H1 (cell line): ENCODE results near the gene PRTN3. TPM values are rescaled to one million over a fixed set of nuclear protein-coding genes. Genes with fewer than 3 reads are reported as not detected.

ENCODE experiments used
- CTCF ChIA-PET: fragments of 300-600 bp; sonication (Branson Sonifier 250); formaldehyde crosslinking; loops from one replicate; lab custom pipeline; 2021; ENCODE audit not compliant: partially characterized antibody; lab: Charles Lee
- POLR2A ChIA-PET: fragments of 300-600 bp; sonication (Branson Sonifier 250); formaldehyde crosslinking; loops from one replicate; lab custom pipeline; 2021; ENCODE audit warnings: inconsistent platforms; ENCODE audit not compliant: partially characterized antibody; lab: Charles Lee
- DNase-seq, 2 experiments: peaks; one replicate each; pipeline versions ENCODE4 v3.0.0 to v3.0.0-alpha.2; 2010 to 2022; ENCODE audit warnings: low spot score in 2 of 2, low read depth in 1 of 2, mixed read lengths in 1 of 2
- FAIRE-seq: peaks from 2 replicates; lab custom pipeline; 2011; peaks lifted over from hg19 to GRCh38; lab: Jason Lieb, UNC
- H2AFZ ChIP-seq: 2 replicates; pipeline ENCODE4 v1.8.1; 2012; ENCODE audit warnings: low read length, inconsistent platforms
- H2AK5ac ChIP-seq: 2 replicates; pipeline ENCODE4 v1.6.1; 2013; ENCODE audit warnings: low read depth, low read length
- H2BK120ac ChIP-seq: replicated peaks from 2 replicates; pipeline ENCODE3; 2013; ENCODE audit warnings: low read depth, low read length, inconsistent platforms
- H2BK12ac ChIP-seq: 2 replicates; pipeline ENCODE4 v1.6.1; 2013; ENCODE audit warnings: low read depth, low read length
- H2BK15ac ChIP-seq: 2 replicates; pipeline ENCODE4 v1.6.1; 2013; ENCODE audit warnings: low read length
- H2BK20ac ChIP-seq: 2 replicates; pipeline ENCODE4 v1.6.1; 2013; ENCODE audit warnings: low read length
- H2BK5ac ChIP-seq: 2 replicates; pipeline ENCODE4 v1.6.1; 2013; ENCODE audit warnings: low read depth, low read length
- H3K14ac ChIP-seq: 2 replicates; pipeline ENCODE4 v1.6.1; 2013; ENCODE audit warnings: inconsistent platforms; ENCODE audit not compliant: insufficient read length
- H3K18ac ChIP-seq: 2 replicates; pipeline ENCODE4 v1.6.1; 2013; ENCODE audit warnings: low read length; ENCODE audit errors: extremely low read depth
- H3K23ac ChIP-seq: 2 replicates; pipeline ENCODE4 v1.6.1; 2013; ENCODE audit warnings: inconsistent platforms; ENCODE audit not compliant: insufficient read length
- H3K23me2 ChIP-seq: 2 replicates; pipeline ENCODE4 v1.6.1; 2013; ENCODE audit warnings: low read depth, low read length
- H3K27ac ChIP-seq: 2 replicates; pipeline ENCODE4 v1.6.1; 2011; ENCODE audit warnings: low read depth, low read length, inconsistent platforms
- H3K27me3 ChIP-seq, 4 experiments: replicated peaks in 1 of 4; 1 replicate in 1 of 4; 2 replicates in 3 of 4; pipeline versions ENCODE4 v1.6.1 to v1.8.1; 2011 to 2013; ENCODE audit warnings: low read length in 3 of 4, mild to moderate bottlenecking in 3 of 4, inconsistent platforms in 2 of 4, mixed read lengths in 2 of 4, moderate library complexity in 1 of 4; ENCODE audit not compliant: control insufficient read depth in 3 of 4, insufficient read depth in 3 of 4; ENCODE audit errors: extremely low read depth in 1 of 4
- H3K36me3 ChIP-seq, 4 experiments: 2 replicates each; pipeline versions ENCODE4 v1.6.1 to v1.8.1; 2011 to 2013; ENCODE audit warnings: mild to moderate bottlenecking in 4 of 4, low read length in 3 of 4, moderate library complexity in 2 of 4, control low read depth in 1 of 4, inconsistent platforms in 1 of 4; ENCODE audit not compliant: insufficient read depth in 4 of 4, control insufficient read depth in 2 of 4
- H3K4ac ChIP-seq: replicated peaks from 2 replicates; pipeline ENCODE3; 2013; ENCODE audit warnings: low read length, low read depth, mixed read lengths, inconsistent platforms; ENCODE audit not compliant: insufficient read length
- H3K4me1 ChIP-seq, 4 experiments: replicated peaks in 1 of 4; 1 replicate in 1 of 4; 2 replicates in 3 of 4; pipeline versions ENCODE4 v1.6.1 to v1.8.1; 2011 to 2013; ENCODE audit warnings: low read length in 3 of 4, inconsistent platforms in 2 of 4, mixed read lengths in 1 of 4; ENCODE audit not compliant: insufficient read depth in 4 of 4, control insufficient read depth in 3 of 4
- H3K4me2 ChIP-seq, 2 experiments: 2 replicates each; pipeline versions ENCODE4 v1.6.1 to v1.8.1; 2011 to 2013; ENCODE audit warnings: low read depth in 2 of 2, low read length in 2 of 2, control low read depth in 1 of 2, inconsistent platforms in 1 of 2, mild to moderate bottlenecking in 1 of 2; ENCODE audit not compliant: insufficient read depth in 1 of 2
- H3K4me3 ChIP-seq, 4 experiments: fragments of 200-600, 300-600 bp in 1 of 4; sonication (generic), shearing (Covaris generic), sonication (Bioruptor Twin) in 1 of 4; 2 replicates each; pipeline versions ENCODE4 v1.5.1 to v1.8.1; 2011 to 2016; ENCODE audit warnings: low read length in 4 of 4, low read depth in 3 of 4, control low read depth in 2 of 4, inconsistent platforms in 2 of 4, mild to moderate bottlenecking in 2 of 4, mixed read lengths in 1 of 4, moderate library complexity in 1 of 4; ENCODE audit not compliant: insufficient read depth in 2 of 4; ENCODE audit errors: extremely low read depth in 1 of 4
- H3K56ac ChIP-seq: replicated peaks from 2 replicates; pipeline ENCODE3; 2013; ENCODE audit warnings: low read depth, mild to moderate bottlenecking, mixed read lengths, low read length, inconsistent platforms; ENCODE audit not compliant: insufficient read length
- H3K79me1 ChIP-seq: 2 replicates; pipeline ENCODE4 v1.6.1; 2013; ENCODE audit warnings: low read depth, low read length, control low read depth
- H3K79me2 ChIP-seq, 2 experiments: 2 replicates each; pipeline versions ENCODE4 v1.6.1 to v1.8.1; 2012 to 2013; ENCODE audit warnings: low read length in 2 of 2, mild to moderate bottlenecking in 2 of 2, inconsistent platforms in 1 of 2; ENCODE audit not compliant: insufficient read depth in 2 of 2, control insufficient read depth in 1 of 2
- H3K9ac ChIP-seq, 4 experiments: replicated peaks in 1 of 4; 1 replicate in 1 of 4; 2 replicates in 3 of 4; pipeline versions ENCODE4 v1.6.1 to v1.8.1; 2011 to 2013; ENCODE audit warnings: low read depth in 3 of 4, low read length in 3 of 4, control low read depth in 2 of 4, mild to moderate bottlenecking in 2 of 4, moderate library complexity in 2 of 4, inconsistent platforms in 1 of 4; ENCODE audit errors: extremely low read depth in 1 of 4
- H3K9me3 ChIP-seq, 2 experiments: 2 replicates each; pipeline versions ENCODE4 v1.6.1 to v1.8.1; 2012 to 2013; ENCODE audit warnings: mild to moderate bottlenecking in 2 of 2, moderate library complexity in 2 of 2, control low read depth in 1 of 2, inconsistent platforms in 1 of 2, low read depth in 1 of 2, low read length in 1 of 2, mixed read lengths in 1 of 2; ENCODE audit not compliant: insufficient read depth in 2 of 2
- H4K20me1 ChIP-seq, 2 experiments: replicated peaks in 1 of 2; 2 replicates each; pipeline versions ENCODE3 to v1.8.1; 2011 to 2013; ENCODE audit warnings: inconsistent platforms in 2 of 2, low read length in 2 of 2, mild to moderate bottlenecking in 1 of 2; ENCODE audit not compliant: insufficient read depth in 2 of 2, control insufficient read depth in 1 of 2
- H4K5ac ChIP-seq: 2 replicates; pipeline ENCODE4 v1.6.1; 2013; ENCODE audit warnings: low read length, low read depth, mixed read lengths, inconsistent platforms; ENCODE audit not compliant: insufficient read length
- H4K8ac ChIP-seq: 2 replicates; pipeline ENCODE4 v1.8.0; 2013; ENCODE audit warnings: mild to moderate bottlenecking, moderate library complexity, low read length, inconsistent platforms; ENCODE audit not compliant: insufficient read depth; ENCODE audit errors: extremely low read depth
- H4K91ac ChIP-seq: replicated peaks from 2 replicates; pipeline ENCODE3; 2013; ENCODE audit warnings: low read length, mixed read lengths, inconsistent platforms; ENCODE audit not compliant: insufficient read length
- POLR2A ChIP-seq, 2 experiments: IDR thresholded peaks; 1 replicate in 1 of 2; 2 replicates in 1 of 2; pipeline ENCODE4 v1.6.1; 2011; ENCODE audit warnings: low read depth in 2 of 2, low read length in 2 of 2, mild to moderate bottlenecking in 2 of 2; ENCODE audit errors: control extremely low read depth in 1 of 2
- SIX5 ChIP-seq: IDR thresholded peaks from 2 replicates; pipeline ENCODE4 v1.6.1; 2011; ENCODE audit warnings: mild to moderate bottlenecking, low read depth, low read length
- WGBS, 2 experiments: shearing (Covaris generic) in 1 of 2; methylation state at CpG; one replicate each; pipeline versions ENCODE4 v1.1.6 to v1.1.7; 2013 to 2015; ENCODE audit warnings: low lambda C conversion rate in 2 of 2, mixed read lengths in 2 of 2, inconsistent platforms in 1 of 2, low coverage in 1 of 2, missing lambda C conversion rate in 1 of 2; ENCODE audit not compliant: insufficient replicate concordance in 2 of 2, insufficient coverage in 1 of 2, insufficient read length in 1 of 2; ENCODE audit errors: extremely low coverage in 1 of 2, missing lambda C conversion rate in 1 of 2; 5-methylcytosine and 5-hydroxymethylcytosine counted together
- polyA plus RNA-seq, 7 experiments: library from polyadenylated mRNA; depleted of rRNA in 3 of 7; stranded (reverse) in 5 of 7; unstranded in 2 of 7; fragments of >200 nt in 5 of 7; fragments of 200-250 nt in 2 of 7; gene quantifications; 1 replicate in 5 of 7; 2 replicates in 1 of 7; 4 replicates in 1 of 7; pipeline versions ENCODE4 v1.2.1 to v1.2.3, GENCODE V29; 2011 to 2013; ENCODE audit warnings: missing spikeins in 2 of 7, mixed read lengths in 2 of 7
- total RNA-seq: library from RNA; stranded (reverse); fragmentation: NEBNext Ultra II Directional; extraction: Animal tissue kit (Norgen Biotek cat#: 25700); gene quantifications from 2 replicates; pipeline ENCODE4 v1.2.1, GENCODE V29; 2021

PRTN3 gene
- total and polyA plus RNA-seq, 2 of the 8 experiments (the other 6 are each of a cell fraction or from before 2014, with no cell fraction given), result 0.39 to 2.1 TPM

DNA sequence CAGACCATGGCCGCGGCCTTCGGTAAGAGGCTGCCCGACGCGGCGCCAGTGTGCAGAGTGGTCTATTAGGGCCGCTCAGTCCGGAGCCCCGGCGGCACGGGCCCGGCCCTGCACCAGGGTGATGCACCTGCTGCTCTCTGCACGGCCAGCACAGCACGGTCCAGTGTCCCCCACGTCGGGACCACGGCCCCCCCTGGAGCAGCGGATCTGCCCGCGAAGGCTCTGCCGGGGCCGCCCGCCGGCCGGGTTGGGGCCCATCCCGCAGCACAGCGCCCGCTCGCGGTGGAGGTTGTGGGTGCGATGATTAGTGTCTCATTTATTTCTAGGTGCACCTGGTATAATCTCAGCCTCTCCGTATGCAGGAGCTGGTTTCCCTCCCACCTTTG, 35.6 kb upstream of the PRTN3 start:
- ChIA-PET POLR2A (interaction anchor here (0.7 to 16.9 kb wide), 11 partner anchors 9 to 176 kb away, joined by 3 to 277 read pairs (median 7); partner anchors contain the start of genes AZU1 and PLPPR3), CTCF (interaction anchor here (0.8 to 1.7 kb wide), 3 partner anchors 10 to 193 kb away, joined by 3 to 4 read pairs (median 3); no protein-coding TSS in a partner anchor)
- Histone ChIP-seq H3K4me1 (peaks cover 0 to 17% (median 11%) of the 10 kb centered on the region in 4 experiments; a peak in 6 of 7 replicates), H2BK120ac (no peak overlapping the region), H2BK5ac (no peak overlapping the region), H3K27ac (no peak overlapping the region), H4K20me1 (peaks cover 65 to 77% of the 10 kb centered on the region in 2 experiments), H3K9ac (no peak overlapping the region), H3K79me2 (peaks cover 39 to 74% of the 10 kb centered on the region in 2 experiments), H3K23ac (no peak overlapping the region), H3K9me3 (no peaks in the 10 kb centered on the region), H3K23me2 (no peaks in the 10 kb centered on the region; the same call in 1 of the 2 replicates), H4K8ac (peak overlapping the region; percentile 57; the same call in 1 of the 2 replicates), H3K14ac (no peak overlapping the region), H2BK20ac (no peak overlapping the region), H3K56ac (no peak overlapping the region), H3K4me2 (no peak overlapping the region), H2BK12ac (no peak overlapping the region), H3K4ac (no peak overlapping the region), H3K4me3 (no peak overlapping the region), H3K79me1 (peaks cover 18% of the 10 kb centered on the region), H4K91ac (no peak overlapping the region), H2AK5ac (no peak overlapping the region), H3K36me3 (peaks cover 53 to 91% (median 82%) of the 10 kb centered on the region in 4 experiments), H2BK15ac (no peak overlapping the region), H4K5ac (no peak overlapping the region), H3K27me3 (no peaks in the 10 kb centered on the region), H3K18ac (no peak overlapping the region), H2AFZ (no peak overlapping the region)
- WGBS, 2 experiments, result 95% methylated on average over 32 of the region's 33 CpGs; no CpG with 5 or more reads in 1 of the 2 experiments
- no peak for DNase-seq
- FAIRE-seq, result no peak
- TF ChIP-seq POLR2A (IDR thresholded peaks at IDR 0.05; ENCODE audit: control extremely low read depth in 1 of 2, low read depth in 2 of 2, low read length in 2 of 2) (peak in 1 of 2 experiments; percentile 42; a peak in 2 of 3 replicates), SIX5 (no peak)
- TF ChIP-seq, all 59 proteins: peak for 1
